DMS153 treated with DMSO at 0.1 percent for 48 hours (cell line): Measurements from ENCODE around the gene OR2A42.
"Not testable (repeated sequence)": the region's sequence is repeated elsewhere in the genome, so short reads cannot be mapped to it uniquely, and the experiment has no call there.

Experiments used
- DNase-seq: peaks from one replicate; lab custom pipeline; 2025; ENCODE audit not compliant: unreplicated experiment; lab: John Stamatoyannopoulos, UW

Gene OR2A42

DNA sequence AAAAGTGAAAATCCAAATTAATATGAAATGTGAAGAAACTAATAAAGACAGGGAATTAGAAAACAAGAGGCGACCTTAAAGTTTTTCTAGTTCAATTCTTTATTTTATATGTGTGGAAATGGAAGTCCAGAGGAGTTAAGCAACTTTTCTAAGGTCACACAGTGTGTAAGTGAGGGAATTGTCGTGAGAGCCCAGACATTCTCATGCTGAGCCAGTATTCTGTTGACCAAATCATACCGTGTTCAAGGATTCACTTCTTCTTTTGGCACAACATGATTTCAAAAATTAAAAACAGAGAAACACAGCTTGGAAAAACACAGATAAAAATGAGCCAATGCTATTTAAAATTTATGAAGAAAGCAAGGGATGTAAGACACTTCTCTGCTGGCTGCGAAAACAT is 12.5 kb downstream of the OR2A42 start:
- not testable (repeated sequence) for DNase-seq

DNA sequence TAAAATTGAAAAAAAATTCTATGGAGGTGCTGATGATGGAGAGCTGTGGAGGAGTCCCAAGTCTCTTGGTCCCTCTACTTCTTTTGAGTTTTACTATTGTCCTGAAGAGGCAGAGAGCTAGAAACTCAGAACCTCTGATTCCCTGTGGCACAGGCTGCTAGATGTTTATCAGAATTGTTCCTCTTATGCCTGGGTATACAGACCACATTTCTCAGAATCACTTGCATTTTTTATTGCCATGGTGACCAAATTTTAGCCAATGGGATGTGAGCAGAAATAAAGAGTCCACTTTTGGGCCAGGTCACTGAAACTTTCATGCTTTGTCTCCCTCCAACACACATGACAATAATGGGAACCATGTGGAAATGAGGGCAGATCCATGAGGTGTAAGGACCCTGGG is 15.7 kb downstream of the OR2A42 start:
- not testable (repeated sequence) for DNase-seq

DNA sequence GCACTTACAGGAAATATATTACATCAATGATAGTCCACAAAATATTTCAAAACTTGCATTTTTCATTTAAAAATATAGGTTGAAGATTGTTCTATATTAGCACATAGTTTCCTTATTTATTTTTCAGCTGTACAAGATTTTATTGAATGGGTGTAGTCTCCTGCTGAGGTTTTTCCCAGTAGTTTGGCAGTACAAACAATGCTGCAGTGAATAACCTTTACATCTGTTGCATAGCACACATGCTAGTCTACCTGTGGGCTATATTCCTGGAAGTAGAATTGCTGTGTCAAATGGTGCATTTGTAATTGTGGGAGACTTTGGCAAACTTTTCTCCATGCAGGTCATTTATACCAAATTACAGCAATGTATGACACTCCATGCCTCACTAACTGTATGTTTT is 18.9 kb downstream of the OR2A42 start:
- DNase-seq: not testable (repeated sequence)

DNA sequence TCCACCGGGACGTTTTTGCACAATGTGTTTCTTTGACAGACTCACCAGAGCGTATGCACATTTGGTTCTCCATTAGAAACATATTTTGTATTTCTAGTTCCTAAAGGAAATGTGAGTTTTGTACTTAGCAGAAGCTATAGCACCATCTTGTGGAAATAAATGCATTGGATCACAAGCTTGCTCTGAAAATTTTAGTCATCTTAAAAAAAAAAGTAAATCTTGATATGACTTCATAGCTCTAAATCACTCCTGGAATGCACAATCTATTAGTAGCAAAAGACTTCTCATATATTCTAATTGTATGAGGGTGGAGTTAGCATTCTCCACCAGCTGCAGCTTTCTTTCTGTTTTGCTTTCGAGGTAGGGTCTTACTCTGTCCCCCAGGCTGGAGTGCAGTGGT is 20.3 kb downstream of the OR2A42 start:
- not testable (repeated sequence) for DNase-seq

DNA sequence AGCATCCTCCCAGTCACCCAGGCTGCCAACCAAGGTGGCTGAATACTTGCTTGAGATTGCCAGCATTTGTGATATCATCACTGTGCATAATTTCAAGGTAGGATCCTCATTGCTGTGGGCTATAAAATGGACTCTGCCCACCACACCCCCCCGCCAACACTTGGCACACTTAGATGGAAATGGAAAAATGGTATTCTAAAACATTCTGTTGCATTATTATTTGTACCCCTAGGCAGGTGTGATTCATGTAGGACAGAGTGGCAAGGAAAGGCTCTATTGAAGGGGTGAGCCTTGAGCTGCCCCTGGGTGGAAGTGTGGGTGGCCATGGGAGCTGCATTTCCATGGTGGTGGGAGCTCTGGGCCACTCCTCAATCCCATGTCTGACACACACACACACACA is 20.8 kb downstream of the OR2A42 start:
- not testable (repeated sequence) for DNase-seq

DNA sequence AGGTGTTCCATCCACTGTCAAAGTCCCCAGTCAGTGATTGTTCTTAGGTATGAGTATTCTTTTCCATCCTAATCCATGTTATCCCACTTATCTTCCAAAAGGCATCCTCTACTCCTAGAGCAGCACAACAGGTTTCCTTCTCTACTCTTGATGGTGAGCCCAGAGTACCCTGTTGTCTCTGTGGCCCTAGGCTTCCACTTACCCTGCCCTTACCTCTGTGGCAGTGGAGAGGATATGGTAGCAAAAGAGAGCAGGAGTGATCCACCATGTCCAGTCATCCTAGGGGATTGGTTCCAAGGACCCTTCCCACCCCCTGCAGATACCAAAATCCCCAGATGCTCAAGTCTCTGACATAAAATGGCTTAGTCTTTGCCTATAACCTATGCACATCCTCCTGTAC is 22.2 kb downstream of the OR2A42 start:
- not testable (repeated sequence) for DNase-seq

DNA sequence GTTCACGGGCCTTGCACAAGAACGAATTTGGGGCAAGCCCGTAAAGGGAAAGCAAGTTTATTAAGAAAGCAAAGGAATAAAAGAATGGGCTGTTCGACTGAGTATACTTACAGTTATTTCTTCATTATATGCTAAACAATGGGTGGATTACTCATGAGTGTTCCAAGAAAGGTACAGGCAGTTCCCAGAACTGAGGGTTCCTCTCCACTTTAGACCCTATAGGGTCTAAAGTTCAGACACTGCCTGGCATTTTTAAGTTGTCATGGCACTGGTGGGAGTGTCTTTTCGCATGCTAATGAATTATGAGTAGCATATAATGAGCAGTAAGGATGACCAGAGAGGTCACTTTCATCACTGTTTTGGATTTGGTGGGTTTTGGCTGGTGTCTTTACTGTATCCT is 34.1 kb downstream of the OR2A42 start:
- not testable (repeated sequence) for DNase-seq

DNA sequence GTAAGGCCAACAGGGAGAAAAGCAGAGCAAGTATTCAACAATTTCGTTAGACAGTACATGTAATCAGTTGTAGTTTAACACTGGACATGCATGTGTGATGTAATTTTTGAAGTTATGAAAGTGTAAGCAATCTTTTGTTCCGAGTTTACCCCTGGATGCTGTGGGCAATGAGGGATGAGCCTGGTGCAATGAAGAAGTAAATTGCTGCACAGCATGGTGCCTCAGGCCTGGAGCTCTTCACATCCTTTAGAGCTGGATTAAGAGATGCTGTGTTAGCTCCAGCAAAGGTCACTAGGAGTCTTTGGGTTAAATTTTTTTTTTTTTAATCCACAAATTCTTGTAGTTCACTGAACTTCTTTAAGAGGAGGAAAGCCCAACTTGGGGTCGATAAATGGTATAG is 36.3 kb downstream of the OR2A42 start:
- not testable (repeated sequence) for DNase-seq

DNA sequence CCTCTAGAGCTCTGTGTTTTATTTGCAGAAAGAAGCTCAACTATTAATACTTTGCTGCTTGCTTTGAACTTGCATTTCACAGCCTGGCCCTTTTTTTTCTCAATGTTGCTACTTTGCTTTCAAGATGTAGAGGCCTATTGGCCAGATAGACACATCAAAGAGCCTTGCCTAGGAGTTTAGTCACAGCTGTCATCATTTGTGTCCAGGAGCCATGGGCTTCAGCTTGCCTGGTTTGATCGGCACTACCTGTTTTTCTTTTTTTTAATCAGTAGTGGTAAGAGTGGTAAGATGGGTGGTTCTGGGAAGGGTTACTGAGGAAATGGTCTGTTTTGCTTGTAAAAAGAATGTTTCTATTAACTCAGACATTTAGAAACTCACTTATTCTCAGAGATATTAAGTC is 37.4 kb downstream of the OR2A42 start:
- not testable (repeated sequence) for DNase-seq

DNA sequence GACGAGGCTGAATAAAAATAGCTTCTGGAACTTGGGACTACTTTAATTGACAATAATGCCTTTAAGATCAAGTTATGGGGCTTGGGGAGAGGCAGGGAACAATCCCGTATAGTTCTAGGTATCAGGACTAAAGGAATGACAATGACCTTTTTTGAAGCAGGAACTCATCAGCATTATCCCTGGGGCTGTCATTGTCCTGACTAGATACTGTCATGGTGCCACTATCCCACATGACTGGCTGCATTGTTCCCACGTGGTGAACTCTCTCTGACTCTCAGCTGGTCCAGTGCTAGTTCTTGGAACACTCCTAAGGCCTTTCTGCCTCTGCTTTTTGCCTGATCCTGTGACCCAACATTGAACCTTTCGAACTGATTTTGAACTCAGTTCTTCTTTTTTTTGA is 40.5 kb downstream of the OR2A42 start:
- not testable (repeated sequence) for DNase-seq

DNA sequence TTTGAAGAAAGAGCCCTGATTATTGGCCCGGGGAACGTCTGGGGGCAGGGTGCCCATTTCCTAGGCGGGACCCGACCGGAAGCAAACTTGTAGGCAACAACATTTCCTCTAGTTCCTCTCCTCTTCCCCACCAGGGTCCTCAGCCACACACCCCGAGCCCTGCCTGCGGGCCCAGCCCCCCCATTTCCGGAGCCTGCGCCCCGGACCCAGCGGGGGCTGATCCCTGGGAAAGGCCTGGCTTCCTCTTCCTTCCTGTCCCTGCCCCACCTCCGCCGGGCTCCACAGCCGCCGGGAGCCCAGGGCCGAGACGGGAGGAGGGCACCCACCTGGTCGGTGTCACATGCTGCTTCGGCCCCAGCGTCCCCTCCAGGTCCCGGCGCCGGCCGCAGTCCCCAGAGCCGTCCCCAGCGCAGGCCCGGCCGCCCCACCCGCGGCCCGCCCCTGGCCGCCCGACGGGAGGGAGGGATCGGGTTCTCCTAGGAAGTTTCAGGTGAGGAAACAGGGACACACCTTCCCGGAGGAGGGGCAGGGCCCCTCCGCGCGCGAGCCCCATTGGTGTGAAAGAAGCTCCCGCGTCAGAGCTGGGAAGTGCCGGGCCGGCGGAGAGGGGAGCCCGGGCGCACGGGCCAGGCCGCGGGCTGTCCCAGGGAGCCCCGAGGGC is 44.1 kb downstream of the OR2A42 start, which contains the start of gene ARHGEF35:
Gene ARHGEF35 (minus strand): TSS at position 622 of the 661 bp plus-strand sequence. CDS start 7,450 bp downstream, outside the sequence.
- not testable (repeated sequence) for DNase-seq

DNA sequence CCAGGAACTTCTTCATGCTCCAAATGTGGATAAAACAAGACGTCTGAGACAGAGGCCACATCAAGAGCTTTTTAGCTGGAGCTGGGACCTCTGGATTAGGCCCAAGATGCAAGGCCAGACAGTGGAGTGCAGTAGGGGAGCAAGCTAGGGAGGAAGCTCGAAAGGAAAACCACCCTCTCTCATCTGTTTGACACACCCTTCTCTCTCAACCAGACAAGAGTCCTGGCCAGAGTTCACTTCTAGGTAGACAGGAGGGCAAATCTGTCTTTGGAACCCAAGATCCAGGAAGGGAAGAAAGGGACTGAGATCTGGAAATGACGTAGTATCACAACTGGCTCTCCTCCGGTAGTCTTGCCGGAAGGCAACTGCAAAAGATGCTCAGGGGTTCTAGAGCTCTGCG is 45.0 kb downstream of the OR2A42 start:
- DNase-seq: not testable (repeated sequence)

DNA sequence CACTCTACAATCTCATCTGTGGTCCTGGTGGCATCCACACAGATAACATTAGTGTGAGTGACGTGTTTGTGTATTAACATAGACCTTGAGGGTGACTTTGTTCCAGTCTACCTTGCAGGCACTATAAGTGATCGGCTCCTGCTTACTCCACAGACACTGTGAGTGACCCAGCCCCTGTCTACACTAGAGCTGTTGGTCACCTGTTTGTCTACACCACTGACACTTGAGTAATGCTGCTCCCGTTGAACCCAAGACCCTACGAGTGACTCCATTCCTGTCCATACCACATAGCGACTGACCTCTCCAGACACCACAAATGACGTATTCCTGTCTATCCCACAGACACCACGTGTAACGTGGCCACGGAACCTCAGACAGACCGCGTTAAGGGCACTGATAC is 45.6 kb downstream of the OR2A42 start:
- DNase-seq: not testable (repeated sequence)

DNA sequence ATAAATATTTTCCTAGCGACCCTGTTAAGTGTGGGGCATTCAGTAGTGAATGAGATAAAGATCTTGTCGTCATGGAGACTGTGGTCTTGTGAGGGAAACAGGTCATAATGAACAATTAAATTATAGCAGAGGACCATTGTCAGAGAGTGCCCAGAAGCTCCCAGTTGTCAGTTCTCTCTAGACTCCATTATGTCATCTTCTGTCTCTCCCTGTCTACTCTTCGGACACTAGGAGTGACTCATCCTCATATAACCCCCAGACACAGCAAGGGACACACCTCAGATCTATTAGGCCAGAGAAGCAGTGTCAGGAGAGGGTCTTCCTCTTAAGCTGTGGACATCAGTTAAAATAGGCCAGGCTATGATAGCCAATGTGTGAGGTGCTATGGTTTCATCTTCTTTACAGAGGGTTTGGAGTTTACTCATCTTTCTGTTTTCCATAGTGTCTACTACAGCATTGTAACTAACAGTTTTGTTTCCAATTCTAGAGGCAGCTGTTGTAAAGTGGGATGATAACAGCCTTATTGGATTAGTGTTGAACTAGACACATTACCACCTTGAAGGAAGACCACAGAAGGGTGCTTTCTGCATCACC is 50.7 kb downstream of the OR2A42 start:
- DNase-seq: not testable (repeated sequence)

DNA sequence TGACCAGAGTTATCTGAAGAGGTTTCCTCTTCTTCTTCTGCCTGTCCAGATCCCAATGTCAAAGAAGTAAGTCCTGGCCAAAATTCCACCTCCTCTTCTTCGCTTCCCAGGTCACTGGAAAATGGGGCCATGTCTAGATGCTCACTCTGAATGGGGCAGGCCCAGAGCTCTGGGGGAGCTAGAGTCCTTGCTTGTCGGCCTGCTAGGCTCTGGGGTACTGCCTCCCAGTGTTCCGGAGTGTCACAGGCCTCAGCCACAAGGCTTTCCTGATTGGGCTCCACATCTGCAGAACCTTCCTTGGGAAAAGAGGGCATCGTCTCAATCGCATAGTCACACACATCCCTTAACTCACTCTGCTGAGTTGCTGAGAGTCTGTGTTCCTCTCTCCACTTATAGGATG is 51.6 kb downstream of the OR2A42 start:
- DNase-seq: not testable (repeated sequence)

DNA sequence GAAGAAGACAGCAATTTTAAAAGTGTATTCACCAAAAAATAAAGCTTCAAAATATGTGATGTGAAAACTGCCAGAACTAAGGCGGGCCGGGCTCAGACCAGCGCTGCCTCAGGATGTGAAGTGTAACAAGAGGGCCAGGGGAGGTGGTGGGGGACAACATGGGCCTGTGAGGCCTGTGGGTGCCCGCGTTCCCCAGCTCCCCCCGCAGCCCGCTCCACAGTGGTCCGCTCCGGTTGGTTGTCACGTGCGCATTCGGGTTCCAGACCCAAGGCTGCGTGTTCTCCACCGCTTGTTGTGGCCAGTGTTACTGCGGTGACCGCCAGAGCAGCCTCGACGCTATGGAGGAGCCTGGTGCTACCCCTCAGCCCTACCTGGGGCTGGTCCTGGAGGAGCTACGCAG is 56.2 kb downstream of the OR2A42 start, which contains the start of gene CTAGE4:
Gene CTAGE4 (plus strand): TSS at position 301 of the 400 bp plus-strand sequence. CDS start 38 bp downstream, at position 339.
- not testable (repeated sequence) for DNase-seq

DNA sequence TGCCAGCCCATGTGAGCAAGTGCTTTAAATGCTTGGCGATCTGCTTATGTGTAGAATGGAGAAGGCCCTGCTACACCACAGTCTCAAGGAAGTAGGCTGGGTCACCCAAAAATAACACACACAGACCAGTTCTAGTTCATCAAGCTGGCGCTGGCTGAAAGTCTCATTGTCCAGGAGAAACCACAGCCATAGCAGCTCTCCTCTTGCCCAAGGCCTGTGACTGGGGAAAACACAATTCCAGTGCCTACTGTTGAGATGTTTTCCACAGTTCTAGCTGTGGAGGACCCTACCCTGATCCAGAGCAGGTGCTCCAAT is 60.3 kb downstream of the OR2A42 start:
- DNase-seq: not testable (repeated sequence)

DNA sequence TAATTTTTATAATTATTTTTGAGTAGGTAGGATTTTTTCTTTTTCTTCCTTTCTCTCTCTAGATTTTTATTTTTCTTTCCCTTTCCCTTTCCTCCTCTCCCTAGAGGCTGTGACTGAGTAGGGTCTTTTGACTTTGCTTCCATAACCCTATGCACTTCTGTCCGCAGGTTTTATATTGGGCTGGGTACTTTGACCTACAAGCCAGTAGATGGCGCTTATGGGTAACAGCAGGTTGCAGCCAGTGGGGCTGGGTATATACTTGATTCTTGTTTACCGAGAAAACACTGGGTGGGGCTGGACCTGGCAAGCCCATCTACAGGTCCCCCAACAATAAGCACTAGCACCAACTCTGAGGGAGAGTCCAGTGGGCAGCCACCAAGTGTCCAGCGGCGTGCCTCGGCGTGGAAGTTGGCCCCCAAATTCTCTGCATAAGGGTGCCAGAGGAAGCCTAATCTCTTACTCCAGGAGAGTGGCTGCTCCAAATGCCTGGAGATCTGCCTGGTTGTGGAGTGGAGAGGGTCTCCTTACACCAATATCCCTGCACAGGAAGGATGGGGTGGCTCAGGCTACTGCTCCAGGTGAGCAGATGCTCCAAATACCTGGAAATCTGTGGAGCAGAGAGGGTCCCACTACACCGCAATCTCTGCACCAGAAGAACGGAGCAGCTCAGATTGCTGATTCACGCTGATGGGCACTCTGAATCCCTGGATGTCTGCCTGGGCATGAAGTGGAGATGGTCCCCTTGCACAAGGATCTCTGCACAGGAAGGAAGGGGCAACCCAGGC is 60.8 kb downstream of the OR2A42 start:
- DNase-seq: not testable (repeated sequence)
